Subcutaneous adipose tissue (tissue), 4 donors: ENCODE data around the gene PHKA2. TPM values are rescaled to one million over a fixed set of nuclear protein-coding genes. Genes with fewer than 3 reads are reported as not detected.

Experiments
- CTCF ChIP-seq: fragments of 450-650 bp; IDR thresholded peaks from one replicate; pipeline ENCODE4 v1.5.1; 2016; ENCODE audit warnings: low read depth, mild to moderate bottlenecking, control low read depth, antibody characterized with exemption, moderate library complexity
- total RNA-seq, 4 donors: library from RNA; depleted of rRNA; stranded (reverse); fragments of >200 nt; gene quantifications; one replicate each; pipeline ENCODE4 v1.1.0, GENCODE V29; 2016

The PHKA2 gene, protein sequence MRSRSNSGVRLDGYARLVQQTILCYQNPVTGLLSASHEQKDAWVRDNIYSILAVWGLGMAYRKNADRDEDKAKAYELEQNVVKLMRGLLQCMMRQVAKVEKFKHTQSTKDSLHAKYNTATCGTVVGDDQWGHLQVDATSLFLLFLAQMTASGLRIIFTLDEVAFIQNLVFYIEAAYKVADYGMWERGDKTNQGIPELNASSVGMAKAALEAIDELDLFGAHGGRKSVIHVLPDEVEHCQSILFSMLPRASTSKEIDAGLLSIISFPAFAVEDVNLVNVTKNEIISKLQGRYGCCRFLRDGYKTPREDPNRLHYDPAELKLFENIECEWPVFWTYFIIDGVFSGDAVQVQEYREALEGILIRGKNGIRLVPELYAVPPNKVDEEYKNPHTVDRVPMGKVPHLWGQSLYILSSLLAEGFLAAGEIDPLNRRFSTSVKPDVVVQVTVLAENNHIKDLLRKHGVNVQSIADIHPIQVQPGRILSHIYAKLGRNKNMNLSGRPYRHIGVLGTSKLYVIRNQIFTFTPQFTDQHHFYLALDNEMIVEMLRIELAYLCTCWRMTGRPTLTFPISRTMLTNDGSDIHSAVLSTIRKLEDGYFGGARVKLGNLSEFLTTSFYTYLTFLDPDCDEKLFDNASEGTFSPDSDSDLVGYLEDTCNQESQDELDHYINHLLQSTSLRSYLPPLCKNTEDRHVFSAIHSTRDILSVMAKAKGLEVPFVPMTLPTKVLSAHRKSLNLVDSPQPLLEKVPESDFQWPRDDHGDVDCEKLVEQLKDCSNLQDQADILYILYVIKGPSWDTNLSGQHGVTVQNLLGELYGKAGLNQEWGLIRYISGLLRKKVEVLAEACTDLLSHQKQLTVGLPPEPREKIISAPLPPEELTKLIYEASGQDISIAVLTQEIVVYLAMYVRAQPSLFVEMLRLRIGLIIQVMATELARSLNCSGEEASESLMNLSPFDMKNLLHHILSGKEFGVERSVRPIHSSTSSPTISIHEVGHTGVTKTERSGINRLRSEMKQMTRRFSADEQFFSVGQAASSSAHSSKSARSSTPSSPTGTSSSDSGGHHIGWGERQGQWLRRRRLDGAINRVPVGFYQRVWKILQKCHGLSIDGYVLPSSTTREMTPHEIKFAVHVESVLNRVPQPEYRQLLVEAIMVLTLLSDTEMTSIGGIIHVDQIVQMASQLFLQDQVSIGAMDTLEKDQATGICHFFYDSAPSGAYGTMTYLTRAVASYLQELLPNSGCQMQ
- 10 to 100 TPM; 14.8 to 57.3 (median 15.7) TPM for total RNA-seq

DNA sequence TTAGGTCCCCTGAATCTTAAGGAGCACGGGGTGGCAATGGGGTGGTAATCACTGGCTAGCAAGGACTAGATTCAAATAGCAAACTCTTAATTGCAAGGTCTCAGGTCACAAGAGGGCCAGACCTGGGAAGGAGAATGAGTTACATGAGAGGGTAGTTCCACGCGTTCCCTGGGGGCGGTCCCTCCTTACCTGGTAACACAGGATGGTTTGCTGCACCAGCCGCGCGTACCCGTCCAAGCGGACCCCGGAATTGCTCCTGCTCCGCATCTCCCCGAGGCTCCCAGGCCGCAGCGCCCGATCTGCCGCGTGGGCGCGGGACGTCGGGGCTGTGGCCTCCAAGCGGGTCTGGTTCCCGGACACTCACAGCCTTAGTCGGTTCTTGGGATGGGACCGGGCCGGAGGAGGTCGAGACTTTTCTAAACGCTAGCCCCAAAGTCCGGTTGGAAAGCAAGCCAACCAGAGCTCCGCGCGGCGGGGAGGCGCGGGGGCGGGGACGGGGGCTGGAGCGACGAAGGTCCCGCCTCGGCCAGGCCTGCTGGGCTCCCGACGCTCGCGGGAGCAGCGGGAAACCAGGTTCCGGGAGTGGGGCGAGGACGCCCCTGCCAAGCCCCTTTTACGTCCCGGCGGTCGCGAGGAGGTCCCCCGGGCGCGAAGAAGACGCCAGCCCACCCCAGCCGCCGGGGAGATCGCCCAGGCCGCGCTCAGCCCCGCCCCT, at the start of gene PHKA2:
Gene PHKA2, minus strand, starts transcription at position 449 of the 715 bp plus-strand sequence. Its CDS starts 182 bp downstream, at position 267.
- TF ChIP-seq CTCF: no peak

GRCh38 chrX:19030805-19031204, 46.9 kb upstream of the PHKA2 start:
- TF ChIP-seq CTCF: no peak

GRCh38 chrX:19028560-19028959, 44.6 kb upstream of the PHKA2 start:
- TF ChIP-seq CTCF: no peak

DNA sequence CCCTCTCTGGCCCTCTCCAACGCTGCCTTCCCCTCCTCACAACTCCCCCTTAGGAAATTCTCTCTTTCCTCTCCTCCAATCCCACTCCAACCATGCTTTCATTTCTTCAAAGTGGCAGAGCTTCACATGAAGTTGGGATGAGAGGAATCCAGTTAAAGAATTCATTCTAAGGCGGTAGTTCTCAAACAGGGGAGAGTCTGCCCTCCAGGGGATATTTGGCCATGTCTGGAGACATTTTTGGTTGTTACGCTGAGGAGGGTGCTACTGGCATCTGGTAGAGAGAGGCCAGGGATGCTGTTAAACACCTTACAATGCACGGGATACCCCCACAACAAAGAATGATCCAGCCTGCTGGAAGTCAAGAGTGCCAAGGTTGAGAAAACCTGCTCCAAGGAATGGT, 40.5 kb upstream of the PHKA2 start:
- TF ChIP-seq CTCF: no peak

- no peak for TF ChIP-seq CTCF
Observed at GRCh38 chrX:19019996-19020395, 36.1 kb upstream of the PHKA2 start.

DNA sequence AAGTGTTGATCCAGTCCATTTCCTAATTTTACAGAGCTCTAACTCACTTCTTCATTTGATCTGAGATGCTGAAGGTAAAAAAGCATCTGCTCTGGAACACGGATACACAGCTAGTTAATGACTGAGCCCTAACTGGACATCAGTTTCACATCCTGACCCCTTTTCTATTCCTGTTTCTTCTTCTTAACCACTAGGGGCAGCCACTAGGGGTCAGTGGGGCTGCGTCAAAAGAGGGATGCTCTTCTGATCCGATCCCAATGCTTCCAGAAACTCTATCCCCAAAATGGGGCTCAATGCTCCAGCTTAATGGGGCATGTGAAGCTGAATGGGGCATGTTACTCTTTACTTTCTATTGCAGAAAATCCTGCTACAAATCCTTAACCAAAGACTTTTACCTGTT, 33.4 kb upstream of the PHKA2 start:
- TF ChIP-seq CTCF: no peak
